ENCODE results near the gene PSMB1. TPM values are rescaled to one million over a fixed set of nuclear protein-coding genes. Genes with fewer than 3 reads are reported as not detected.

Gene PSMB1
- 103 TPM for total RNA-seq
- 100 to 1,000 TPM; 562 to 702 (median 622) TPM for polyA plus RNA-seq

GRCh38 chr6:170552765-170553533 lies at the start of gene PSMB1:
Gene PSMB1, minus strand, starts transcription at chr6:170553307. Its CDS starts 65 bp downstream, at chr6:170553242.
- Mint-ChIP-seq H3K27ac (no peak within 1 kb of the TSS), H3K4me1 (peaks cover 8 to 44% (median 33%) of the 10 kb centered on the region in 4 donors), H3K4me3 (no peak within 1 kb of the TSS), H3K36me3 (peaks cover 12% of the 10 kb centered on the region), H3K9me3 (no peaks in the 10 kb centered on the region), H3K27me3 (no peaks in the 10 kb centered on the region)
- ATAC-seq (ENCODE audit: low read depth in 2 of 2) (peak in 1 of 2 donors; percentile 17), DNase-seq (peak; percentile 77 to 90 (median 78))
- no peaks in the 10 kb centered on the region for H3K9me3 ChIP-seq (ENCODE audit: control insufficient read depth in 2 of 2, low read length in 2 of 2)
- H3K4me1 ChIP-seq (ENCODE audit: control insufficient read depth, insufficient read depth, low read length, poor library complexity, severe bottlenecking): peaks cover 48% of the 10 kb centered on the region
- peak within 1 kb of the TSS; percentile 99 for H3K4me3 ChIP-seq (ENCODE audit: low read depth, low read length)
- H3K27me3 ChIP-seq (ENCODE audit: control insufficient read depth, insufficient read depth, low read length): no peaks in the 10 kb centered on the region
- H3K27ac ChIP-seq (ENCODE audit: insufficient read depth, low read length, poor library complexity, severe bottlenecking): peak within 1 kb of the TSS; percentile 99
- peaks cover 18% of the 10 kb centered on the region for H3K36me3 ChIP-seq (ENCODE audit: control insufficient read depth, insufficient read depth, low read length)

GRCh38 chr6:170597278-170597677 lies 44.2 kb upstream of the PSMB1 start:
- H3K27me3 ChIP-seq (ENCODE audit: control insufficient read depth, insufficient read depth, low read length): peaks cover 9% of the 10 kb centered on the region
- H3K4me1 Mint-ChIP-seq: no peaks in the 10 kb centered on the region
- no peak for ATAC-seq (ENCODE audit: low read depth in 2 of 2)

GRCh38 chr6:170596426-170596825 lies 43.3 kb upstream of the PSMB1 start:
- DNase-seq (no peak), ATAC-seq (ENCODE audit: low read depth in 2 of 2) (no peak)
- Histone ChIP-seq H3K9me3 (ENCODE audit: control insufficient read depth in 2 of 2, low read length in 2 of 2) (peaks cover 10 to 22% of the 10 kb centered on the region in 2 experiments), H3K4me3 (ENCODE audit: low read depth, low read length) (no peak overlapping the region), H3K36me3 (ENCODE audit: control insufficient read depth, insufficient read depth, low read length) (no peaks in the 10 kb centered on the region), H3K27me3 (ENCODE audit: control insufficient read depth, insufficient read depth, low read length) (peaks cover 7% of the 10 kb centered on the region), H3K27ac (ENCODE audit: insufficient read depth, low read length, poor library complexity, severe bottlenecking) (no peak overlapping the region), H3K4me1 (ENCODE audit: control insufficient read depth, insufficient read depth, low read length, poor library complexity, severe bottlenecking) (no peaks in the 10 kb centered on the region)
- Mint-ChIP-seq H3K9me3 (peaks cover 2 to 26% (median 10%) of the 10 kb centered on the region in 7 donors), H3K27ac (no peak overlapping the region), H3K27me3 (peaks cover 34% of the 10 kb centered on the region), H3K36me3 (no peaks in the 10 kb centered on the region), H3K4me3 (no peak overlapping the region), H3K4me1 (no peaks in the 10 kb centered on the region)

More at GRCh38 chr6:170597278-170597677, 44.2 kb upstream of the PSMB1 start:
- Histone ChIP-seq H3K36me3 (ENCODE audit: control insufficient read depth, insufficient read depth, low read length) (no peaks in the 10 kb centered on the region), H3K9me3 (ENCODE audit: control insufficient read depth in 2 of 2, low read length in 2 of 2) (peaks cover 10 to 14% of the 10 kb centered on the region in 2 experiments), H3K4me1 (ENCODE audit: control insufficient read depth, insufficient read depth, low read length, poor library complexity, severe bottlenecking) (no peaks in the 10 kb centered on the region), H3K4me3 (ENCODE audit: low read depth, low read length) (no peak overlapping the region), H3K27ac (ENCODE audit: insufficient read depth, low read length, poor library complexity, severe bottlenecking) (no peak overlapping the region)
- peaks cover 30% of the 10 kb centered on the region for H3K27me3 Mint-ChIP-seq
- H3K27ac Mint-ChIP-seq: no peak overlapping the region
- no peak for DNase-seq
- peaks cover under 1 to 17% (median 4%) of the 10 kb centered on the region in 7 donors for H3K9me3 Mint-ChIP-seq
- H3K4me3 Mint-ChIP-seq: no peak overlapping the region
- H3K36me3 Mint-ChIP-seq: no peaks in the 10 kb centered on the region

GRCh38 chr6:170590725-170591124 lies 37.6 kb upstream of the PSMB1 start:
- peaks cover 15 to 28% of the 10 kb centered on the region in 2 experiments for H3K9me3 ChIP-seq (ENCODE audit: control insufficient read depth in 2 of 2, low read length in 2 of 2)
- Mint-ChIP-seq H3K4me1 (no peaks in the 10 kb centered on the region), H3K27ac (no peak overlapping the region), H3K9me3 (peaks cover 5 to 38% (median 13%) of the 10 kb centered on the region in 7 donors), H3K36me3 (peaks cover 3% of the 10 kb centered on the region), H3K4me3 (no peak overlapping the region), H3K27me3 (peaks cover 39% of the 10 kb centered on the region)
- no peaks in the 10 kb centered on the region for H3K4me1 ChIP-seq (ENCODE audit: control insufficient read depth, insufficient read depth, low read length, poor library complexity, severe bottlenecking)
- H3K36me3 ChIP-seq (ENCODE audit: control insufficient read depth, insufficient read depth, low read length): no peaks in the 10 kb centered on the region
- ATAC-seq (ENCODE audit: low read depth in 2 of 2) (no peak), DNase-seq (no peak)
- peaks cover 2% of the 10 kb centered on the region for H3K27me3 ChIP-seq (ENCODE audit: control insufficient read depth, insufficient read depth, low read length)
- no peak overlapping the region for H3K27ac ChIP-seq (ENCODE audit: insufficient read depth, low read length, poor library complexity, severe bottlenecking)
- no peak overlapping the region for H3K4me3 ChIP-seq (ENCODE audit: low read depth, low read length)

GRCh38 chr6:170584954-170585498 lies 31.9 kb upstream of the PSMB1 start:
- ATAC-seq (ENCODE audit: low read depth in 2 of 2): peak in 1 of 2 donors; percentile 2
- peaks cover 0 to 4% (median 1%) of the 10 kb centered on the region in 7 donors for H3K9me3 Mint-ChIP-seq
- H3K27me3 ChIP-seq (ENCODE audit: control insufficient read depth, insufficient read depth, low read length): peaks cover 2% of the 10 kb centered on the region
- H3K36me3 ChIP-seq (ENCODE audit: control insufficient read depth, insufficient read depth, low read length): peaks cover 26% of the 10 kb centered on the region
- H3K4me3 Mint-ChIP-seq: peak overlapping the region; percentile 95 to 98 (median 96)
- peaks cover 14 to 43% (median 33%) of the 10 kb centered on the region in 4 donors for H3K4me1 Mint-ChIP-seq
- peaks cover 20% of the 10 kb centered on the region for H3K4me1 ChIP-seq (ENCODE audit: control insufficient read depth, insufficient read depth, low read length, poor library complexity, severe bottlenecking)
- DNase-seq: peak in 1 of 3 donors; percentile 19
- H3K4me3 ChIP-seq (ENCODE audit: low read depth, low read length): peak overlapping the region; percentile 92
- peak overlapping the region; percentile 89 for H3K27ac ChIP-seq (ENCODE audit: insufficient read depth, low read length, poor library complexity, severe bottlenecking)
- H3K36me3 Mint-ChIP-seq: peaks cover 17% of the 10 kb centered on the region
- peaks cover 17% of the 10 kb centered on the region for H3K27me3 Mint-ChIP-seq
- H3K9me3 ChIP-seq (ENCODE audit: control insufficient read depth in 2 of 2, low read length in 2 of 2): no peaks in the 10 kb centered on the region
- H3K27ac Mint-ChIP-seq: peak overlapping the region; percentile 89 to 96 (median 95)

GRCh38 chr6:170584181-170584953 lies 31.3 kb upstream of the PSMB1 start, which contains the start of gene PDCD2:
Gene PDCD2, minus strand, starts transcription at chr6:170584637. Its CDS starts 56 bp downstream, at chr6:170584581.
- H3K4me3 ChIP-seq (ENCODE audit: low read depth, low read length): peak within 1 kb of the TSS; percentile 92
- H3K4me1 ChIP-seq (ENCODE audit: control insufficient read depth, insufficient read depth, low read length, poor library complexity, severe bottlenecking): peaks cover 20% of the 10 kb centered on the region
- no peaks in the 10 kb centered on the region for H3K9me3 ChIP-seq (ENCODE audit: control insufficient read depth in 2 of 2, low read length in 2 of 2)
- H3K27ac Mint-ChIP-seq: peak within 1 kb of the TSS; percentile 92 to 96 (median 95)
- H3K27me3 Mint-ChIP-seq: peaks cover 12% of the 10 kb centered on the region
- H3K27ac ChIP-seq (ENCODE audit: insufficient read depth, low read length, poor library complexity, severe bottlenecking): peak within 1 kb of the TSS; percentile 89
- H3K4me1 Mint-ChIP-seq: peaks cover 14 to 43% (median 33%) of the 10 kb centered on the region in 4 donors
- peak; percentile 90 to 97 (median 91) for DNase-seq
- H3K36me3 ChIP-seq (ENCODE audit: control insufficient read depth, insufficient read depth, low read length): peaks cover 33% of the 10 kb centered on the region
- H3K36me3 Mint-ChIP-seq: peaks cover 17% of the 10 kb centered on the region
- no peaks in the 10 kb centered on the region for H3K27me3 ChIP-seq (ENCODE audit: control insufficient read depth, insufficient read depth, low read length)
- no peaks in the 10 kb centered on the region for H3K9me3 Mint-ChIP-seq
- peak; percentile 96 to 98 for ATAC-seq (ENCODE audit: low read depth in 2 of 2)
- H3K4me3 Mint-ChIP-seq: peak within 1 kb of the TSS; percentile 95 to 98 (median 96)

- peak overlapping the region; percentile 89 for H3K27ac ChIP-seq (ENCODE audit: insufficient read depth, low read length, poor library complexity, severe bottlenecking)
- peaks cover 20% of the 10 kb centered on the region for H3K4me1 ChIP-seq (ENCODE audit: control insufficient read depth, insufficient read depth, low read length, poor library complexity, severe bottlenecking)
- H3K36me3 ChIP-seq (ENCODE audit: control insufficient read depth, insufficient read depth, low read length): peaks cover 37% of the 10 kb centered on the region
- Mint-ChIP-seq H3K36me3 (peaks cover 20% of the 10 kb centered on the region), H3K4me1 (peaks cover 14 to 43% (median 35%) of the 10 kb centered on the region in 4 donors), H3K27me3 (peaks cover 10% of the 10 kb centered on the region), H3K9me3 (no peaks in the 10 kb centered on the region), H3K27ac (peak overlapping the region; percentile 91 to 94 (median 92)), H3K4me3 (peak overlapping the region; percentile 95 to 96 (median 96))
- no peaks in the 10 kb centered on the region for H3K9me3 ChIP-seq (ENCODE audit: control insufficient read depth in 2 of 2, low read length in 2 of 2)
- peak overlapping the region; percentile 91 for H3K4me3 ChIP-seq (ENCODE audit: low read depth, low read length)
- DNase-seq: no peak
- no peak for ATAC-seq (ENCODE audit: low read depth in 2 of 2)
- H3K27me3 ChIP-seq (ENCODE audit: control insufficient read depth, insufficient read depth, low read length): no peaks in the 10 kb centered on the region
Observed at GRCh38 chr6:170583756-170584180, 30.7 kb upstream of the PSMB1 start.

Data from CD4-positive, CD25-positive, alpha-beta regulatory T cell (primary cell).